GM15510 (cell line): ENCODE data around the gene PAK6.

Experiments used
- POLR2A ChIP-seq: IDR thresholded peaks from 3 replicates; pipeline ENCODE4 v1.6.1; 2011; ENCODE audit warnings: borderline replicate concordance; ENCODE audit not compliant: insufficient read length; ENCODE audit errors: extremely low read depth

The PAK6 gene

DNA sequence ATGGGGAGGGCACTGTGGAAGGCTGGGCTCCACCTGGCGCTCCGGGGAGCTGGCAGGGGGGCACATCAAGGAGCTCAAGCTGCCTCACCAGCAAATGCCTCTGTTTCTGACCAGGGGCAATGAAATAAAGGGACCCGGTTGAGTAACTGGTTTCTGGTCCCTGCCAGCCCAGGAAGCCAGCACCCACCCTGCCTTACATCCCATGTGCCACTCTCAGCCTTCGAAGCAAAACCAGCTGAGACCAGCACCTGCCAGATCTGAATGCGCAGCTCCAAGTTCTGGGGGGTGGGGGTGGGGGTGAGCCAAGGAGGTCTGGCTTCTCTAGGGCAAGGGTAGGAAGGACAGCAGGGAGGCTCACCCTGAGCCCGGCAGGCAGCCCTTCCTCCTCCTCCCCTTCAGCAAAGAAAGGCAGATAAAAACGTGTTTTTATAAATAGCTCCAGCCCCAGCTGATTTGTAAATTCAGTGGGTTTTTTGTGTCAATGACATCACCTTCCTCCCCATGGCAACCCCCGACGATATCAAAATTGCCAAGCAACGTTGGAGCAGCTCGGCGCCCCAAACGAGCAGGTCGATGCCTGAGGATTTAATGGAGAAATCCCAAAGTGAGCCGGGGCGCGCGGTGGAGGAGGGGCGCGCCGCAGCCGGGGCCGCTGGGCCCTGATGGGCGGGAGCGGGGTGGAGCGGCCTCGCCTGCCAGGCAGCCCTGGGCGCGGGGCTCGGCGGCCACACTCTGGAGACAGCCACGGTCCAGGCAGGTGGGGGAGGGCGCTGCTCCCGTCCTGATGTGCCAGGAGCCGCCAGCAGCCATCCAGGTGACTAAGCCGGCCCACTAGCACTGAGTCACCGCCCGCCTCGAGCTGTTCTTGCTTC is at the start of gene PAK6:
PAK6 (plus strand) TSS at position 532 of the 872 bp plus-strand sequence. CDS start 25,723 bp downstream, outside the sequence.
- no peak for TF ChIP-seq POLR2A

DNA sequence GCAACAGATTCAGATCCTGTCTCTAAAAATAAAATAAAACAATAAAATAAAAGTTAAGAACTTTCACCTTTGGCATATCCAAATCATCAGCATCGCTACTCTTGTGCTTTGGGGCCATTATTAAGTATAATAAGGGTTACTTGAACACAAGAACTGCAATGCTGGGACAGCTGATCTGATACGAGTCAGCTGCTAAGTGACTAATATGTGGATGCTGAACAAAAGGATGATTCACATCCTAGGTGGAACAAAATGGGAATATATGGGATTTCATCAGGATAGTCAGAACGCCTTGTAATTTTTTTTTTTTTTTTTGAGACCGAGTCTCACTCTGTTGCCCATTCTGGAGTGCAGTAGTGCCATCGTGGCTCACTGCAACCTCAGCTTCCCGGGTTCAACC is 48.3 kb upstream of the PAK6 start:
- no peak for TF ChIP-seq POLR2A

DNA sequence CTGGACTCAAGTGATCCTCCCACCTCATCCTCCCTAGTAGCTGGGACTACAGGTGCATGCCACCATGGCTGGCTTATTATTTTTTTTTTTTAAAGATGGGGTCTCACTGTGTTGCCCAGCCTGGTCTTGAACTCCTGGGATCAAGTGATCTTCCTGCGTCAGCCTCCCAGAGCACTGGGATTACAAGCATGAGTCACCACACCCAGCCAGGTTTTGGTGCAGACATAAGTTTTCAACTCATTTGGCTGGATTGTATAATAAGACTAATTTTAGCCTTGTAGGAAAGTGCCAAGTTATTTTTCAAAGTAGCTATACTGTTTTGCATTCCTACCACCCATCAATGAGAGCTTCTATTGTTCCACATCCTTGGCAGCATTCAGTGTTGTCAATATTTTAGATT is 45.9 kb upstream of the PAK6 start:
- TF ChIP-seq POLR2A, result no peak

DNA sequence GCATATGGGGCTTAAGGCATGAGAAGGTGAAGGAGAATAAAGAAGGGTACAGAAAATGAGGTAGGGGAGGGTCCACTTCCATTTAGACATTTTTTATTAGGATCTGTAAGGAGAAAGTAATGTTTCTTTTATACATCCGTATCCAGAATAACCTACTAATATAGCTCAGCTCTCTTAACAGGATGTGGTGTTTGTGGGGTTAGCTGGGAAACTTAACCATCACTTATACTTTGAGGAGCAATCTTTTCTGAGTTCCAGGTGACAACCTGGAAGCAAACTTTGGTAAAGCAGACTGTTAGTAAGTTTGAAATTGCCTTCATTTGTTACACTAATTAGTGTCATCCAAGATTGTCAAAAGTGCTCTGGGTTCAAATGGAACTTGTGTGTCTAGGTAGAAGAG is 41.4 kb upstream of the PAK6 start:
- no peak for TF ChIP-seq POLR2A

DNA sequence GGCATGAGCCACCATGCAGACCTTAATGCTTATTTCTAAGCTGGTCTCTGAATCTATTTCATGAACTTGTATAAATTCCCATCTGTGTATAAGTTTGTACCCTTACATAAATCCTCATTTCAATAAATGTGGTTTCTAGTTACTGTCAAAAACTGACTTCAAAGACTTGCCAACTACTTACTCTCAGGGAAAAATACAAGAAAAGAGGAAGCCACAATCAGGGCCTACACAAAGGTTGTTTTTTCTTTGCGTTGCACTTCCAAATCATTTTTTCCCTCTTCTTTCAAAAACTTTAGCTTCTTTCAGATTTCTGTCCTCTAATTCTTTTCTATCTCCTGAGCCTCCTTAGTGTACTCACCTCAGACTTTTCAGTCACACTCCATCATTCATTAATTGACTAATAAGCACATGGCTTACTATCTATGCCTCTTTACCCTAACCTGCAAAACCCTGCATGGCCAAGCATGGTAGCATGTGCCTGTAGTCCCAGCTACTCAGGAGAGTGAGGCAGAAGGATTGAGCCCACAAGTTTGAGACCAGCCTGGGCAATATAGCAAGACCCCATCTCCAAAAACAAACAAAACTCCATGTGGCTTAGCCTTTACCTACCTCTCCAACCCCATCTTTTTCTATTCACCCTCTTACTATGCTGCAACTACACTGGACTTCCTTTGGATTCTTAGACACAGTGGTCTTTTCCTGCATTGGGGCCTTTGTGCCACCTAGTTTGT is 40.3 kb upstream of the PAK6 start:
- TF ChIP-seq POLR2A, result no peak

DNA sequence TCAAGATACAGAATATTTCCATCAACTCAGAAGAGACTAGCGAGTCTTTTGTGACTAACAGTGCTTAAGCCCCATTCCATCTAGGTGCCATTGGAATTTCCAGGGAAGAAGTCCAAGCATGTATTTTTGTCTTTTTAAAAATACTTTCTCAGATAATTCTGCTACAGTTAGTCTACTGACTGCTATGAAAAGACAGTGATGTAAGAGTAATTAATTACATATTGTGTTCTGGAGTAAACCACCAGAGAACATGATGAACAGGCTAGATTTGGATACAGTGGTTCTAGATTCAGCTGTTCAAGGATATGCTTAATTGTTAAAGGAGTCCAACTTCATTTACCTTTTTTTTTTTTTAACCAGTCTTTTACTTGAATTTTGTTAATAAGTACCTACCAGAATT is 34.8 kb upstream of the PAK6 start:
- TF ChIP-seq POLR2A, result no peak

DNA sequence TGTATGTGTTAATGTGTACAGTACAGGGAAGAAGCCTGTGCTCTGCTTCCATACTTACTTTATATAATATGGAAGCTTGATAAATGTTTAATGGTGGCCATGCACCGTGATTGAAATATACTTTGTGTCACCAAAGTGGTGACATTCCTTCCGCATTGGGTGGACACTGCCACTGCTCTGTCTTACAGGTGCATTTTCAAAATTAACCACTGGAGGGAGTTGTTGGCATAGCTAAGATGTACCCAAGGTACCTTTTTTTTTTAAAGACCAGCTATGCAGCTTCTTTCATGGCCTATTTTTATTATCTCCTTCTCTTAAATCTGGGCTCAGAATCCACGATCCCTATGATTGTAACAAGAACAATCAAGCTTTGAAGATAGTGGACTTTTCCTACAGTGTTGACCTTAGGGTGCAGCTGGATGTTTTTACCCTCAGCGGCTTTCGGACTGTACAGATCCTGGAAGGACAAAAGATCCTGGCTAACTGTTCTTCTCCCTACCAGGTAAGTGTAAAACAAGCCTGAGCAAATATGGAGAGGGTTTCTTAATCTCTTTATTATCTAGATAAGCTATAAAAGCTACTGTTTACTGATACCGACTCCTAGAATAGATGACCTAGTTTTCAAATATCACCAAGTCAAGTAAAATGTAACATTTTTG is 21.6 kb upstream of the PAK6 start:
- no peak for TF ChIP-seq POLR2A

DNA sequence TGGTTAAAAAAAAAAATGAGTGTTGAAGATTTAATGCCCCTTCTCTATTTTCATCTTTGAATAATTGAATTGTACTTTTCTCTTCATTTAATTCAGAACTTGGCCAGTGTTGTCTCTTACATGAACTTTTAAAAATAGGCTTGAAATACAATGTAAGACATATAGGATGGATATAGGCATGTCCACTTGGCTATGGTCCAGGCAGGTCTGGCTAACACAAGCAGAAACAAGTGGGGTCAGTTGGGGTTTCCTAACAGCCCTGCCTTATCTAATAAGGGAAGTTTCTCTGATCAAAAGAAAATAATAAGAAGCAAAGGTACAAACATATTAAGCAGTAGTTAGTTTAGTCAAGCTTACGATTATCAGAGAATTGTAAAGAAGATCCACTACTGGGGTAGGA is 19.1 kb upstream of the PAK6 start:
- TF ChIP-seq POLR2A, result no peak

DNA sequence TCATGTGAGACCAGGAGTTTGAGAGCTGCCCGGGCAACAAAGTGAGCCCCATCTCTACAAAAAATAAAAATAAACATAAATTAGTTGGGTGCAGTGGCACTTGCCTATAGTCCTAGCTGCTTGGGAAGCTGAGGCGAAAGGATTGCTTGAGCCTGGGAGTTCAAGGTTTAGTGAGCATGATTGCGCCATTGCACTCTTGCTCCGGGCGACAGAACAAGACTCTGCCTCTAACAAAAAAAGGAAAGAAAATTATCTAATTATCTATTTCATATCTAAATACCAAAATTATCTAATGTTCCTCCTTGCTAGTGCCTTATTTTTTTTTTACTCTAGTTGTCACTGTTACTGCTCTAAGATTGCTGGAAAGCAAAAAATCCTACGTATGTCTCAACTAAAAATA is 16.7 kb upstream of the PAK6 start:
- no peak for TF ChIP-seq POLR2A

DNA sequence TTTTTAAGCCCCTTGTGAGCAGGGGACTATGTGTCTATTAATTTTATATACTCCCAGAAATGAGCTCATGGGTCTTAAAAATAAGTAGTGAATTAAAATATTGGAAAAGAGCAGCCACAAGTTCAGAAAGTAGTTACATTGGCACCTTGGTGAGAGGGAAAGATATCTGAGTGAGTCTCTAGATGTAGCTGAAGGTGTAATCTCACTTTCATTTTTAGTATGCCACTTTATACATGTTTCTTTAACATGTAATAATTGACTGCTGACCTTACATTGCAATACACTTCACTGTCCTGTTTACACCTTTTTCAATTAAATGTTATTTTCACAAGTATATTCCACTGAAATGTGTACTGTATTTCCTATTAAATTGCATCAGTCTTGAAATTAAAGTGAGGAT is 12.1 kb upstream of the PAK6 start:
- no peak for TF ChIP-seq POLR2A

DNA sequence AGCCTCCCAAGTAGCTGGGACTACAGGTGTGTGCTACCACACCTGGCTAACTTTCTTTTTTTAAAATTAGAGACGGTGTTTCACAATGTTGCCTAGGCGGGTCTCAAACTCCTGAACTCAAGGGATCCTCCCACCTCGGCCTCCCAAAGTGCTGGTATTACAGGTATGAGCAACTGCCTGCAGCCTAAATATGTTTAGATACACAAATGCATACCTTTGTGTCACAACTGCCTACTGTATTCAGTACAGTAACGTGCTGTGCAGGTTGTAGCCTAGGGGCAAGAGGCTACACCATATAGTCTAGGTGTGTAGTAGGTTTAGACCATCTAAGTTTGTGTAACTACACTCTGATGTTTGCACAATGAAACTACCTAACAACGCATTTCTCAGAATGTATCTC is 9.5 kb upstream of the PAK6 start:
- TF ChIP-seq POLR2A, result no peak

DNA sequence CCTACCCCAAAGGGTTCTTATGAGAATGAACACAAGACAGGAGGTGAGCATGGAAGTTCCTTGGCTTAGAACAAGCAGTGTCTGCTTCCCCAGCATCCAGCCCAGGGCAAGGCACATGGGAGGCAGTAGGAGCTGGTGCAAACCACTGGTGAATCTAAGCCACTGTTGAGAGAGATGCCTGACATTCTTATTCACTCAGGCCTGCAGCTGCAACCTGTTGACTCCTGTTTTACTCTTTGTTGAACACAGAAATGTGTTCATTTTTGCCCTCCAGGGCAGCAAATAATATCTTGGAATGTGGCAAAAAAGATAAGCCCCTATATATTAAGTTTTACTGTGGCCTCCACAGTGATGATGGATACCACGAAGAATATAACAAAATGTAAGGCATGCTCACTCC is 8.9 kb upstream of the PAK6 start:
- no peak for TF ChIP-seq POLR2A

DNA sequence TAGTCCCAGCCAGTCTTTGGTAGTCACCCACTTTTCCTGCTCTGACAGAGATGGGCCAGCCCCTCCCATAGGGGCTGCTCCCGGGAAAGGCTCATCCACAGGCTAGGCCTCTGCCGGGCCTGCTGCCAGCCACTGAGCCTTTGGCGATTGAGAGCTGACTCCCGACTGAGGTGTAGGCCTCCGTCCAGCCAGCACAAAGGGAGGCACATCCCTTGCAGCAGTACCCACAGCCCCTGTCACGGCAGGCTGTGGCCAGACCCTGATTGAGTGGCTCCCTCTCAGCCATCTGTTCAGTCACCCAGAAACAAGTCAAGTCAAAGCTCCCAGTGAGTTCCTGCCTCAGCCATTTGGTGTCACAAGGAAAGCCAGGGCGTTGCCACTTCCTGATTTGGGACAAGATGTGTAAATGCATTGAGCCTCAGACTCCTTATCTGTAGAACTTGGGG is 6.2 kb upstream of the PAK6 start:
- no peak for TF ChIP-seq POLR2A

DNA sequence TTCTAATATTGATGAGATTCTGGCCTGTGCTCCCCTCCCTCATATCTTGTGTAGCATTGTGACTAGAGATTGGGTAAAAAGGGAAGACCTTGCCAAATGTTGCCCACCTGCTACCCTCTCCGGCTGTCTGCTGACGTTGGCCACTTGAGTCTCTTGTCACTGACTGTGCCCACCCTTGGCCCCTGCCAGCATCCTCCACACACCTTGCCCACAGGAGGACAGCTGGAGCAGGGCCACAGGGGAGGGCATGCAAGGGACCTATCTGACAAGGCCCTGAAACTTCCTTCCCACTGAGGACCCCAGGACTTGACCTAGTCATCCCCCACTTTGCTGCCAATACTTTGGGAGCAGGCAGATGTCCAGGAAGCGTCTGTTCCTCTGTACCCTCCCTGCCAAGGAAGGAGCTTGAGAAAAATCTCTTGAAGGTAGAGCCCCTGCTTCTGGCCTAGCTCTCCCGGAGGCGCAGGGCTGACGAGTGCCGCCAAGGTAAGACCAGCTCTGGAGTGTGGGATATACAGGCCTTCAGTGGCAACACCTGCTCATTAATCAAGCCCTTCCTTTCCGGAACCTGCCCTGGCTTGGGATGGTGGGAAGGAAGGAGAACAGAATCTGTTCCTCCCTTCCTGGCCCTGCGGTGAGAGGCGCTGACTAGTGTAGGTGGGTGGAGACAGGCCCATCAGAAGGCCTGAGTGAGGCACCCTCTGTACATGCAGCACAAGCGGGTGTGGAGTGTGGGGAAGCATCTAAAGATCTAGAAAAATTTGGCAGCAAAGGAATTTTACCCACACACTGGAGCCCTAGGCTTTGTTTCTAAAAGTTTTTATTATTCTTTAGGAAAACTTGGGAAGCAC is 4.9 kb upstream of the PAK6 start:
- TF ChIP-seq POLR2A, result no peak

DNA sequence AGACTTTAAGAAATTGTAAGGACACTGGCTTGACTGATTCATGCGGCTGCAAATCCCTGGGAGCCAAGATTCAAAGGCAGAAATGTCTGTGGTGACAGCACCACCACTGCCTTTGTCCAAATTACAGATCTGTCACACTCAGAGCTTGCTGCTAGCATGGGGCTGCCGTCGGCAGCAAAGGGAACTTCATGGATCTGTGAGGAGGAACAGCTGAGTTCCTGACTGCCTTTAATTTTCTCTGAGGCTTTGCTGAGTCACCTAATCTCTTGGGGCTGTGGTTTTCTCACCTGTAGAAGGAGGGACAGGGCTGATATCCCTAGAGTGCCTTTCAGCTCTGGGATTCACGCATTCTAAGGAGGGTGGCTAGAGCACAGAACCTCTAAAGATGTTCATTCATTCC is 4.1 kb upstream of the PAK6 start:
- no peak for TF ChIP-seq POLR2A

DNA sequence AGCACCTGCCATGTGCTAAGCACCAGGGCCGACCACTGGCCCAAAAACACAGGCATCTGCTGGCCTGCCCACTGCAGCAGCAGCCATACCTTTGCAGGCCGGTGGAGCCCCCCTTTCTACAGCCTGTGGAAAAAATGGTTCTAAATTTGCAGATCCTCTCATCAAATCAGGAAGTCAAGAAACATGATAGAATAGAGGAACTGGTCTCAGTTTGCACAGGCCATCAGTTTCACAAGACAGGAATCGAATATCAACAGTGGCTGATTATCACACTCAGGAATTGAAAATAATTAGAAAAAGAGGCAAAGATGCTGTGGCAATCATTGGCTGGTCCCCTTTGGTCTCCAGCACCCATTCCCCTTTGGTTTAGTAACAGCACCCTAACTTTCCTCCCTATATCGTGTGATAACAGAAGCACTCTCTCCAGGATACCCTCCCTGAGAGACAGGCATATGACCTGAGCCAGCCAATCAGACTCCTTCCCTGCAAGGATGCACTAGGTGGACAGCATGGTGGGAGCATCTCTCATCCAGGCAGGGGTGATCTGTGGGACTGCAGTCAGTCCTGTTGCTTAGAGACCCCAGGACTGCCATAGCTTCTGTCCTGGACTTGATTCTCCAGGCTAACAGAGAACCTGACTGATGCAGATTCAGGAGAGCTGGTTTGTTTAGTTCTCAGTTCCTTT is 3.5 kb upstream of the PAK6 start:
- TF ChIP-seq POLR2A, result no peak
